Measurements from ENCODE around the gene GATAD2A. TPM values are rescaled to one million over a fixed set of nuclear protein-coding genes. Genes with fewer than 3 reads are reported as not detected.

Gene GATAD2A
- total and polyA plus RNA-seq, 8 donors = 9.3 to 119 (median 20.2) TPM

DNA sequence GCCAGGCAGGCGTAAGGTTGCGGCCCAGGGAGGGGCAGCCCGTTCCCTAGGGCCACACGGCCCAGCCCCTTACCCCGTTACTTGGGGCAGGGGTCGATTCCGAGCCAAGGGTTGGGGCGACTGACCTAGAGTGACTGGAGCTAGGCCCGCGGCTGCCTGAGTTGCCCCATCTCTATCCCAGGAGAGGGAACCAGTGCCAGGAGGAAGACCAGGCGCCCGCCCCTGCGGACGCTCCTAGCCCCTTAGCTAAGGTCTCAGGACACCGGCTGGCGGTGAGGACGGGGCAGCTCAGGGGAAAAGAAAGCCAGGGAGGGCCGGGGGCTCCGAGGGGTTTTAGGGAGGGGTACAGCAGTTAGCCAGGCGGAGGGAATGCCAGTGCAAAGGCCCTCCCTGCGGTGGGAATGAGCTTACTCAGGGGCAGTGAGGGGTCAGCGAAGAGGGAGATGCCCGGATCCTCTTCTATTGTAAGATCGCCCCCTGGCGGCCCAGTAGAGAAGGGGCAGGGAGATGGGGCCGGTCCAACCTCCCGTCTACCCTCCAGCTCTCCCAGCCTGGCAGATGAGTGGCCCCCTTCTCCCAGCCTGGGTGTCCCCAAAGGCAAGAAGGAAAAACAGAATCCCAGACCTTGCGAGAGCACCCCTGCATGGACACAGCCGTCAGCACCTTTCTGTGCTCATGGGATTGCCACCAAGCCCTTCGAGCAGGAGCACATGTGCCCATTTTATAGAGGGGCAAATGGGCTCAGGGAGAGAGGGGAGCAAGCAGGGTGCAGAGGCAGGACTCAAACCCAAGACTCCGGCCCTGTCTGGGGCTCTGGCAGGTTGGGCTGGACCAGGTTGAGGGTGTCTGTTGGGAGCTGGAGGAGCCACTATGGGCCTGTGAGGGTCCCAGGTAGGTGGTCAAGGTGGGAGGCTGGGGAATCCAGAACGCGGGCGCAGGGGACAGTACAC is 148.9 kb downstream of the GATAD2A start:
- TF ChIP-seq EP300 (IDR thresholded peaks at IDR 0.05) (no peak), POLR2A (IDR thresholded peaks at IDR 0.05) (no peak), POLR2AphosphoS5 (IDR thresholded peaks at IDR 0.05) (no peak)
- TF ChIP-seq, protein P1, sequence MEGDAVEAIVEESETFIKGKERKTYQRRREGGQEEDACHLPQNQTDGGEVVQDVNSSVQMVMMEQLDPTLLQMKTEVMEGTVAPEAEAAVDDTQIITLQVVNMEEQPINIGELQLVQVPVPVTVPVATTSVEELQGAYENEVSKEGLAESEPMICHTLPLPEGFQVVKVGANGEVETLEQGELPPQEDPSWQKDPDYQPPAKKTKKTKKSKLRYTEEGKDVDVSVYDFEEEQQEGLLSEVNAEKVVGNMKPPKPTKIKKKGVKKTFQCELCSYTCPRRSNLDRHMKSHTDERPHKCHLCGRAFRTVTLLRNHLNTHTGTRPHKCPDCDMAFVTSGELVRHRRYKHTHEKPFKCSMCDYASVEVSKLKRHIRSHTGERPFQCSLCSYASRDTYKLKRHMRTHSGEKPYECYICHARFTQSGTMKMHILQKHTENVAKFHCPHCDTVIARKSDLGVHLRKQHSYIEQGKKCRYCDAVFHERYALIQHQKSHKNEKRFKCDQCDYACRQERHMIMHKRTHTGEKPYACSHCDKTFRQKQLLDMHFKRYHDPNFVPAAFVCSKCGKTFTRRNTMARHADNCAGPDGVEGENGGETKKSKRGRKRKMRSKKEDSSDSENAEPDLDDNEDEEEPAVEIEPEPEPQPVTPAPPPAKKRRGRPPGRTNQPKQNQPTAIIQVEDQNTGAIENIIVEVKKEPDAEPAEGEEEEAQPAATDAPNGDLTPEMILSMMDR (IDR thresholded peaks at IDR 0.05) = peak in 4 of 7 experiments; percentile 36 to 76 (median 58)
- Histone ChIP-seq H3K9me3 (no peaks in the 10 kb centered on the region), H3K36me3 (no peaks in the 10 kb centered on the region), H3K27me3 (peaks cover 0 to 20% (median 4%) of the 10 kb centered on the region in 3 donors), H3K4me3 (no peak overlapping the region), H3K27ac (no peak overlapping the region), H3K4me1 (peaks cover 0 to 7% (median 0%) of the 10 kb centered on the region in 4 donors)
- WGBS, 5 donors = 66 to 70% (median 67%) methylated on average over 27 to 34 of the region's 34 CpGs
- peak; percentile 51 to 65 for DNase-seq
- intact Hi-C loops (cut with DNase I; ENCODE audit: low total_unique reads) = no loop called here

DNA sequence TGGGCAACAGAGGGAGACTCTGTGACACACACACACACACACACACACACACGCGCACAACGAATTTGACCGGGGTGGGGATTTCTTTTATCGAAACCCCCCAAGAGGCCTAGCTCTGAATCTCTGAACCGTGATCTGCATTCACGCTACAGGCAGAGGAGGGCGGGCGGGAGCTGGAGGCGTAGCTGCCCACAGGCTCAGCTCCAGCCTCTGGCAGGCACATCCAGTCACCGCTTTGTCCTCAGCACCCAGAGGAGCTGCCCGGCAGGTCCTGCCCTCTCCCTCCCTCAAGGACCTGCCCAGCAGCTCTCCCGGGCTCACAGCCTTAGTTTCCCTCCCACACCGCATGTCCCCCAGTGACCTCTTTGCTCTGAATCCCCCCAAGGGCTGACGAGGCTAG is 152.6 kb downstream of the GATAD2A start:
- H3K4me3 ChIP-seq = no peak overlapping the region
- no peaks in the 10 kb centered on the region for H3K9me3 ChIP-seq
- DNase-seq = peak in 1 of 2 donors; percentile 0
- WGBS, 5 donors = 68 to 80% (median 78%) methylated on average over 13 to 15 of the region's 15 CpGs
- intact Hi-C loops (cut with DNase I; ENCODE audit: low total_unique reads) = no loop called here
- H3K36me3 ChIP-seq = no peaks in the 10 kb centered on the region
- H3K27me3 ChIP-seq = peaks cover 0 to 7% (median 0%) of the 10 kb centered on the region in 3 donors
- TF ChIP-seq POLR2AphosphoS5 (IDR thresholded peaks at IDR 0.05) (no peak), POLR2A (IDR thresholded peaks at IDR 0.05) (no peak), EP300 (IDR thresholded peaks at IDR 0.05) (no peak)
- TF ChIP-seq, protein P1 (IDR thresholded peaks at IDR 0.05) = no peak
- no peak overlapping the region for H3K27ac ChIP-seq
- peaks cover 0 to 7% (median 0%) of the 10 kb centered on the region in 4 donors for H3K4me1 ChIP-seq

Small RNA genes within 50 kb of the gene (small RNA-seq; reads per million reads assigned to genes)
- 0 to 0.15 (median 0) reads per million in 4 donors for gene MIR640

Other genes with a start within 250 kb of the GATAD2A start
- gene MEF2B, start 235.4 kb upstream of the GATAD2A start, total RNA-seq = 1 to 10 TPM in 1 of 5 donors, not detected in 4; 7.2 TPM
- gene MEF2B, start 235.4 kb upstream of the GATAD2A start, polyA plus RNA-seq = 1 to 10 TPM in 1 of 3 donors, under 1 TPM in 1, not detected in 1; 0.93 to 2.9 TPM
- 10 to 100 TPM in 4 of 5 donors, 1 to 10 TPM in 1; 8.3 to 96.9 (median 27.8) TPM for gene BORCS8, start 213.5 kb upstream of the GATAD2A start, total RNA-seq
- gene BORCS8, start 213.5 kb upstream of the GATAD2A start, polyA plus RNA-seq = 10 to 100 TPM; 21.0 to 31.1 (median 28.4) TPM
- gene RFXANK, start 213.4 kb upstream of the GATAD2A start, total RNA-seq = 100 to 1,000 TPM in 2 of 5 donors, 10 to 100 TPM in 3; 17.4 to 112 (median 61.4) TPM
- gene RFXANK, start 213.4 kb upstream of the GATAD2A start, polyA plus RNA-seq = 100 to 1,000 TPM; 121 to 145 (median 136) TPM
- gene NR2C2AP, start 202.3 kb upstream of the GATAD2A start, total RNA-seq = 10 to 100 TPM in 1 of 5 donors, 1 to 10 TPM in 1, under 1 TPM in 1, not detected in 2; 0.45 to 14.8 (median 7.7) TPM
- 10 to 100 TPM; 18.2 to 28.9 (median 18.8) TPM for gene NR2C2AP, start 202.3 kb upstream of the GATAD2A start, polyA plus RNA-seq
- gene NCAN, start 193.7 kb upstream of the GATAD2A start, total RNA-seq = 1 to 10 TPM in 1 of 5 donors, not detected in 4; 1.7 TPM
- under 1 TPM in 2 of 3 donors, not detected in 1; 0.05 to 0.06 TPM for gene NCAN, start 193.7 kb upstream of the GATAD2A start, polyA plus RNA-seq
- 1 to 10 TPM in 1 of 5 donors, not detected in 4; 1.3 TPM for gene TM6SF2, start 132.4 kb upstream of the GATAD2A start, total RNA-seq
- gene TM6SF2, start 132.4 kb upstream of the GATAD2A start, polyA plus RNA-seq = under 1 TPM in 2 of 3 donors, not detected in 1; 0.23 to 0.44 TPM
- gene SUGP1, start 85.2 kb upstream of the GATAD2A start, total RNA-seq = 100 to 1,000 TPM in 1 of 5 donors, 10 to 100 TPM in 4; 13.0 to 129 (median 36.2) TPM
- 10 to 100 TPM; 35.8 to 43.2 (median 37.1) TPM for gene SUGP1, start 85.2 kb upstream of the GATAD2A start, polyA plus RNA-seq
- 100 to 1,000 TPM in 1 of 5 donors, 10 to 100 TPM in 4; 27.2 to 116 (median 49.2) TPM for gene MAU2, start 84.8 kb upstream of the GATAD2A start, total RNA-seq
- gene MAU2, start 84.8 kb upstream of the GATAD2A start, polyA plus RNA-seq = 10 to 100 TPM; 10.6 to 16.1 (median 11.3) TPM
- gene TSSK6, start 109.9 kb downstream of the GATAD2A start, total RNA-seq = 10 to 100 TPM in 1 of 5 donors, 1 to 10 TPM in 3, not detected in 1; 2.0 to 31.7 (median 5.6) TPM
- 1 to 10 TPM in 1 of 3 donors, under 1 TPM in 2; 0.93 to 2.0 (median 0.93) TPM for gene TSSK6, start 109.9 kb downstream of the GATAD2A start, polyA plus RNA-seq
- gene NDUFA13, start 110.5 kb downstream of the GATAD2A start, total RNA-seq = 100 to 1,000 TPM in 1 of 5 donors, 10 to 100 TPM in 4; 24.5 to 204 (median 71.4) TPM
- 100 to 1,000 TPM; 258 to 367 (median 300) TPM for gene NDUFA13, start 110.5 kb downstream of the GATAD2A start, polyA plus RNA-seq
- gene YJEFN3, start 123.2 kb downstream of the GATAD2A start, total RNA-seq = 100 to 1,000 TPM in 1 of 5 donors, 1 to 10 TPM in 1, under 1 TPM in 3; 0.43 to 117 (median 0.92) TPM
- gene YJEFN3, start 123.2 kb downstream of the GATAD2A start, polyA plus RNA-seq = 10 to 100 TPM in 1 of 3 donors, 1 to 10 TPM in 2; 4.9 to 14.5 (median 5.2) TPM
- 1 to 10 TPM in 1 of 5 donors, under 1 TPM in 2, not detected in 2; under 0.01 to 1.4 (median 0.73) TPM for gene CILP2, start 132.6 kb downstream of the GATAD2A start, total RNA-seq
- under 1 TPM in 1 of 3 donors, not detected in 2; 0.05 TPM for gene CILP2, start 132.6 kb downstream of the GATAD2A start, polyA plus RNA-seq
- gene PBX4, start 213.0 kb downstream of the GATAD2A start, total RNA-seq = 10 to 100 TPM in 2 of 5 donors, 1 to 10 TPM in 2, not detected in 1; 2.0 to 60.7 (median 17.5) TPM
- 1 to 10 TPM; 2.9 to 4.9 (median 2.9) TPM for gene PBX4, start 213.0 kb downstream of the GATAD2A start, polyA plus RNA-seq
- 100 to 1,000 TPM in 1 of 5 donors, 10 to 100 TPM in 2, 1 to 10 TPM in 2; 4.1 to 156 (median 25.9) TPM for gene LPAR2, start 222.5 kb downstream of the GATAD2A start, total RNA-seq
- 10 to 100 TPM; 14.4 to 23.0 (median 15.0) TPM for gene LPAR2, start 222.5 kb downstream of the GATAD2A start, polyA plus RNA-seq
- 10 to 100 TPM in 4 of 5 donors, 1 to 10 TPM in 1; 5.3 to 96.2 (median 35.0) TPM for gene GMIP, start 238.0 kb downstream of the GATAD2A start, total RNA-seq
- gene GMIP, start 238.0 kb downstream of the GATAD2A start, polyA plus RNA-seq = 10 to 100 TPM in 2 of 3 donors, 1 to 10 TPM in 1; 5.2 to 11.9 (median 10.3) TPM

All from stomach (tissue), 9 donors.